Measurements from ENCODE around the gene PPIA.
"Not testable (repeated sequence)": the region's sequence is repeated elsewhere in the genome, so short reads cannot be mapped to it uniquely, and the experiment has no call there.

The PPIA gene

GRCh38 chr7:44823255-44823781 lies 26.8 kb downstream of the PPIA start:
- no peaks in the 10 kb centered on the region for H3K9me3 Mint-ChIP-seq
- H3K27me3 Mint-ChIP-seq = no peaks in the 10 kb centered on the region
- no peak overlapping the region for H3K4me3 Mint-ChIP-seq
- no peaks in the 10 kb centered on the region for H3K36me3 Mint-ChIP-seq
- peaks cover 7% of the 10 kb centered on the region for H3K4me1 Mint-ChIP-seq
- peak overlapping the region; percentile 1 for H3K27ac Mint-ChIP-seq
- ATAC-seq = no peak

- Mint-ChIP-seq H3K36me3 (no peaks in the 10 kb centered on the region), H3K4me1 (peaks cover 7% of the 10 kb centered on the region), H3K4me3 (no peak overlapping the region), H3K9me3 (no peaks in the 10 kb centered on the region), H3K27ac (no peak overlapping the region), H3K27me3 (no peaks in the 10 kb centered on the region)
- ATAC-seq = peak; percentile 36
These were observed 28.5 kb downstream of the PPIA start for GRCh38 chr7:44824894-44825526.

GRCh38 chr7:44827567-44827966 lies 31.1 kb downstream of the PPIA start:
- ATAC-seq = no peak
- H3K27ac Mint-ChIP-seq = no peak overlapping the region
- H3K36me3 Mint-ChIP-seq = peaks cover 5% of the 10 kb centered on the region
- H3K9me3 Mint-ChIP-seq = no peaks in the 10 kb centered on the region
- H3K27me3 Mint-ChIP-seq = no peaks in the 10 kb centered on the region
- H3K4me3 Mint-ChIP-seq = no peak overlapping the region
- H3K4me1 Mint-ChIP-seq = peaks cover 7% of the 10 kb centered on the region

GRCh38 chr7:44838751-44839150 lies 42.3 kb downstream of the PPIA start:
- no peaks in the 10 kb centered on the region for H3K27me3 Mint-ChIP-seq
- peaks cover 13% of the 10 kb centered on the region for H3K4me1 Mint-ChIP-seq
- H3K9me3 Mint-ChIP-seq = no peaks in the 10 kb centered on the region
- H3K36me3 Mint-ChIP-seq = peaks cover 34% of the 10 kb centered on the region
- ATAC-seq = no peak
- H3K27ac Mint-ChIP-seq = no peak overlapping the region
- H3K4me3 Mint-ChIP-seq = no peak overlapping the region

- not testable (repeated sequence) for ATAC-seq, H3K9me3 Mint-ChIP-seq, H3K27me3 Mint-ChIP-seq, H3K4me3 Mint-ChIP-seq
- H3K36me3 Mint-ChIP-seq = peaks cover 34% of the 10 kb centered on the region
- H3K4me1 Mint-ChIP-seq = peaks cover 31% of the 10 kb centered on the region
- peak overlapping the region; percentile 7 for H3K27ac Mint-ChIP-seq
These were observed 46.2 kb downstream of the PPIA start for GRCh38 chr7:44842675-44843074.

- Mint-ChIP-seq H3K36me3 (peaks cover 32% of the 10 kb centered on the region), H3K4me1 (peaks cover 31% of the 10 kb centered on the region)
- H3K9me3 Mint-ChIP-seq, ATAC-seq, H3K4me3 Mint-ChIP-seq, H3K27ac Mint-ChIP-seq, H3K27me3 Mint-ChIP-seq: not testable (repeated sequence)
These were observed 47.0 kb downstream of the PPIA start for GRCh38 chr7:44843440-44843839.

- Mint-ChIP-seq H3K36me3 (peaks cover 23% of the 10 kb centered on the region), H3K4me1 (peaks cover 45% of the 10 kb centered on the region), H3K4me3 (no peak overlapping the region), H3K27me3 (no peaks in the 10 kb centered on the region), H3K27ac (peak overlapping the region; percentile 86), H3K9me3 (no peaks in the 10 kb centered on the region)
- ATAC-seq = no peak
These were observed 49.0 kb downstream of the PPIA start for GRCh38 chr7:44845451-44845850.

GRCh38 chr7:44846390-44846789 lies 49.9 kb downstream of the PPIA start:
- Mint-ChIP-seq H3K27ac (peak overlapping the region; percentile 86), H3K4me3 (peak overlapping the region; percentile 80), H3K4me1 (peaks cover 45% of the 10 kb centered on the region), H3K36me3 (peaks cover 14% of the 10 kb centered on the region)
- H3K9me3 Mint-ChIP-seq, H3K27me3 Mint-ChIP-seq, ATAC-seq: not testable (repeated sequence)

GRCh38 chr7:44846816-44847508 lies 50.5 kb downstream of the PPIA start:
- peak overlapping the region; percentile 86 for H3K27ac Mint-ChIP-seq
- no peaks in the 10 kb centered on the region for H3K9me3 Mint-ChIP-seq
- no peak for ATAC-seq
- H3K36me3 Mint-ChIP-seq = peaks cover 8% of the 10 kb centered on the region
- H3K27me3 Mint-ChIP-seq = no peaks in the 10 kb centered on the region
- peak overlapping the region; percentile 80 for H3K4me3 Mint-ChIP-seq
- H3K4me1 Mint-ChIP-seq = peaks cover 40% of the 10 kb centered on the region

GRCh38 chr7:44847509-44847919 lies 51.0 kb downstream of the PPIA start:
- Mint-ChIP-seq H3K4me3 (peak overlapping the region; percentile 80), H3K36me3 (peaks cover 3% of the 10 kb centered on the region), H3K9me3 (no peaks in the 10 kb centered on the region), H3K27ac (peak overlapping the region; percentile 86), H3K4me1 (peaks cover 34% of the 10 kb centered on the region), H3K27me3 (no peaks in the 10 kb centered on the region)
- peak; percentile 88 for ATAC-seq

- Mint-ChIP-seq H3K27ac (peak within 1 kb of the TSS; percentile 86), H3K4me1 (peaks cover 32% of the 10 kb centered on the region), H3K9me3 (no peaks in the 10 kb centered on the region), H3K4me3 (peak within 1 kb of the TSS; percentile 80), H3K36me3 (no peaks in the 10 kb centered on the region), H3K27me3 (no peaks in the 10 kb centered on the region)
- ATAC-seq = peak; percentile 96
These were observed 51.6 kb downstream of the PPIA start, which contains the start of gene H2AZ2 for GRCh38 chr7:44847920-44848634. H2AZ2 (minus strand) TSS chr7:44848087; CDS start chr7:44847971, 116 bp downstream.

GRCh38 chr7:44849259-44849884 lies 52.9 kb downstream of the PPIA start:
- H3K36me3 Mint-ChIP-seq = no peaks in the 10 kb centered on the region
- no peak for ATAC-seq
- H3K4me1 Mint-ChIP-seq = peaks cover 32% of the 10 kb centered on the region
- no peaks in the 10 kb centered on the region for H3K9me3 Mint-ChIP-seq
- no peaks in the 10 kb centered on the region for H3K27me3 Mint-ChIP-seq
- peak overlapping the region; percentile 80 for H3K4me3 Mint-ChIP-seq
- H3K27ac Mint-ChIP-seq = peak overlapping the region; percentile 86

- Mint-ChIP-seq H3K27ac (peak overlapping the region; percentile 26), H3K36me3 (no peaks in the 10 kb centered on the region), H3K4me3 (no peak overlapping the region), H3K27me3 (no peaks in the 10 kb centered on the region), H3K9me3 (no peaks in the 10 kb centered on the region), H3K4me1 (peaks cover 32% of the 10 kb centered on the region)
- ATAC-seq = no peak
These were observed 53.5 kb downstream of the PPIA start for GRCh38 chr7:44849885-44850544.

- Mint-ChIP-seq H3K27ac (no peak overlapping the region), H3K27me3 (no peaks in the 10 kb centered on the region), H3K4me1 (peaks cover 14% of the 10 kb centered on the region), H3K36me3 (no peaks in the 10 kb centered on the region), H3K4me3 (no peak overlapping the region), H3K9me3 (no peaks in the 10 kb centered on the region)
- no peak for ATAC-seq
These were observed 56.1 kb downstream of the PPIA start for GRCh38 chr7:44852590-44852989.

Measured in stimulated activated memory B cell treated with anti-CD40 and anti-IgM and Interleukin-4, amounts not matched to agents 10 μg/mL and 1 μg/mL and 100 μg/mL, for 72 hours (primary cell).